Measurements from ENCODE around the gene AUNIP.

Gene AUNIP

DNA sequence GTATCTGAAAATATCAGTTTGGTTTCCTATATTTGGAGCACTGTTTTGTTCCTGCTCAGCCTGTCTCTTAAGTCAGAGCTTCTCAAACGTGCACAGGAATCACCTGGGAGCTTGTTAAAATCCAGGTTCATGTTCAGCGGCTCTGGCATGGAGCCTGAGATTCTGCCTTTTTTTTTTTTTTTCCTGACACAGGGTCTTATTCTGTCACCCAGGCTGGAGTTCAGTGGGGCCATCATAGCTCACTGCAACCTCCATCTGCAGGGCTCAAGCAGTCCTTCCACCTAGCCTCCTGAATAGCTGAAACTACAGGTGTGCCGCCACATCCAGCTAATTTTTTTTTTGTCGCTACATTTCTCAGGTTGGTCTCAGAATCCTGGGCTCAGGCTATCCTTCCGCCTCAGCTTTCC, 71.5 kb downstream of the AUNIP start:
- H3K4me3 ChIP-seq (IDR thresholded peaks at IDR 0.05; ENCODE audit: insufficient read depth, low read depth, low read length): no peak overlapping the region
- no peak overlapping the region for H2AFZ ChIP-seq (ENCODE audit: low read depth)
- H3K9ac ChIP-seq: no peak overlapping the region
- H4K20me1 ChIP-seq (ENCODE audit: insufficient read depth): no peaks in the 10 kb centered on the region
- no peaks in the 10 kb centered on the region for H3K79me2 ChIP-seq (ENCODE audit: insufficient read depth, low read depth)
- no peaks in the 10 kb centered on the region for H3K27me3 ChIP-seq (ENCODE audit: insufficient read depth, low read depth)
- H3K4me1 ChIP-seq (ENCODE audit: low read depth, poor library complexity, severe bottlenecking): peaks cover 30% of the 10 kb centered on the region
- no peaks in the 10 kb centered on the region for H3K36me3 ChIP-seq (ENCODE audit: insufficient read depth)
- H3K4me2 ChIP-seq: no peak overlapping the region
- H3K27ac ChIP-seq: no peak overlapping the region
- TF ChIP-seq, protein P1, sequence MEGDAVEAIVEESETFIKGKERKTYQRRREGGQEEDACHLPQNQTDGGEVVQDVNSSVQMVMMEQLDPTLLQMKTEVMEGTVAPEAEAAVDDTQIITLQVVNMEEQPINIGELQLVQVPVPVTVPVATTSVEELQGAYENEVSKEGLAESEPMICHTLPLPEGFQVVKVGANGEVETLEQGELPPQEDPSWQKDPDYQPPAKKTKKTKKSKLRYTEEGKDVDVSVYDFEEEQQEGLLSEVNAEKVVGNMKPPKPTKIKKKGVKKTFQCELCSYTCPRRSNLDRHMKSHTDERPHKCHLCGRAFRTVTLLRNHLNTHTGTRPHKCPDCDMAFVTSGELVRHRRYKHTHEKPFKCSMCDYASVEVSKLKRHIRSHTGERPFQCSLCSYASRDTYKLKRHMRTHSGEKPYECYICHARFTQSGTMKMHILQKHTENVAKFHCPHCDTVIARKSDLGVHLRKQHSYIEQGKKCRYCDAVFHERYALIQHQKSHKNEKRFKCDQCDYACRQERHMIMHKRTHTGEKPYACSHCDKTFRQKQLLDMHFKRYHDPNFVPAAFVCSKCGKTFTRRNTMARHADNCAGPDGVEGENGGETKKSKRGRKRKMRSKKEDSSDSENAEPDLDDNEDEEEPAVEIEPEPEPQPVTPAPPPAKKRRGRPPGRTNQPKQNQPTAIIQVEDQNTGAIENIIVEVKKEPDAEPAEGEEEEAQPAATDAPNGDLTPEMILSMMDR (conservative IDR thresholded peaks at IDR 0.05; ENCODE audit: low read depth, low read length): no peak

DNA sequence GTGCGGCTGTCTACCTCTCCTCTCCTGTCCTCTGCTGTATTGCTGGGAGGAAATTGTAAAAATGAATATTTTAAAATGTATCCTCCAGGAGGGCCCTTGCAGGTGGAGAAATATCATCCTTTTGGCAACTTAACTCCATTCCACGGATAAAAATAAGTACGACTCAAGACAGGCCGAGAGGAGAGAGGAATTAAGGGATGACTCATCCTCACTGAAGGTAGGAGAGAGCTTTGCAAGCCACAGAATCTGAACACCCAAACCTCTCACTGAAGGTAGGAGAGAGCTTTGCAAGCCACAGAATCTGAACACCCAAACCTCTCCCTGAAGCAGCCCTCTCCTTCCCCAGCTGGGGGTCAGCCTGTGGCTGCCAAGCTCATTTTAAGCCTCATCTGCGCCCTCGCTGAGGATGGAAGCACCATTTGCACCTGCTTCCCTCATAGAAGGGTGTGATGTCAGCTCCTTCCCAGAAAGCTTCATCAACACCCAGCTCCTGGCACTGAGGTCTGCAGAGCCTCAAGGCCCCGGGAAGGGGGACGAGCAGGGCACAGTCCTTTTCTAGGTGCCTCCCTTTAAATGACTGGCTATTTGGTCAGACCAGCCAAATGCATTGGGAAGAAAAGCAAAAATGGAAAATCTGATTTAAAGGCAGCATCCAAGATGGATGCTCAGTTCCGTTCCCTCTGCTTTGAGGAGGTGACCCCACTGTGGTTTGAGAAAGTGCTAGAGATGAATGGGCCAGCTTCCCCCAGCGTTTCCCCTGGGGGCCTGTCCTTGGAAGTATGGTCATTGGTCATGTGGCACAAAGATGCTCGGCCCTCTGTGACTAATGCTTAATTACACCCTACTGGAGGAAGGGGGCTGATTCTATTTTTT, 72.1 kb downstream of the AUNIP start:
- H2AFZ ChIP-seq (ENCODE audit: low read depth): no peak overlapping the region
- H3K79me2 ChIP-seq (ENCODE audit: insufficient read depth, low read depth): no peaks in the 10 kb centered on the region
- H3K36me3 ChIP-seq (ENCODE audit: insufficient read depth): no peaks in the 10 kb centered on the region
- H4K20me1 ChIP-seq (ENCODE audit: insufficient read depth): no peaks in the 10 kb centered on the region
- no peak overlapping the region for H3K4me3 ChIP-seq (IDR thresholded peaks at IDR 0.05; ENCODE audit: insufficient read depth, low read depth, low read length)
- H3K27ac ChIP-seq: peak overlapping the region; percentile 27; the same call in 1 of the 2 replicates
- H3K4me1 ChIP-seq (ENCODE audit: low read depth, poor library complexity, severe bottlenecking): peaks cover 33% of the 10 kb centered on the region
- peak overlapping the region; percentile 17; the same call in 1 of the 2 replicates for H3K4me2 ChIP-seq
- TF ChIP-seq, protein P1 (conservative IDR thresholded peaks at IDR 0.05; ENCODE audit: low read depth, low read length): no peak
- no peak overlapping the region for H3K9ac ChIP-seq
- H3K27me3 ChIP-seq (ENCODE audit: insufficient read depth, low read depth): no peaks in the 10 kb centered on the region

DNA sequence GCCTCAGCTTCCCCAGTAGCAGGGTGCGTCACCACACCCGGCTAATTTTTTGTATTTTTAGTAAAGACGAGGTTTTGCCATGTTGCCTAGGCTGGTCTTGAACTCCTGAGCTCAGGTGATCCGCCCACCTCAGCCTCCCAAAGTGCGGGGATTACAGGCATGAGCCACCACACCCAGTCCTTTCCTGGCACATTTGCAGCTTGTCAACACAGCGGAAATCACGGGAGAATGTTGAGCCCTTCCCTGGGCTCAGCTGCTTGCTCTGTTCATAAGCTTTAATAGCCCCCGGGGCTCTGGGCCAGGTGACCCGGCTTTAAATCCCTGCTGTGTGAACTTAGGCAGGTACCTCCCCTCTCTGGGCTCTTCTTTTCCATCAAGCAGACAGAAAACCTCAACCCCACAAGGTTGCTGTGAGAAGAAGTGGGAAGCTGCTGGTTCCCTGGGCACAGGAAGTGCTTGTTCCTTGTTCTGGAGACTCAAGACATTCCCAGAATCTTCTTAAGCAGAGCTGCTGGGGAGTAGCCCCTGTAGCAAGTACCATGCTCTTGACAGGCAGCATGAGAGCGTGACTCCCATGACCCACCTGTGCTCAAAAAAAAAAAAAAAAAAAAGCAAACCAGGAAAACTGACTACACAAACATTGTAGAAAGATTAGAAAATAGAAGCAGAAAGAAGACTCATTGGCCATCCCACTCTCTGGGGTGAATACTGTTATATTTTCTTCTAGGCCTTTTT, 73.8 kb downstream of the AUNIP start:
- H3K4me1 ChIP-seq (ENCODE audit: low read depth, poor library complexity, severe bottlenecking): peaks cover 49% of the 10 kb centered on the region
- no peak overlapping the region for H3K4me3 ChIP-seq (IDR thresholded peaks at IDR 0.05; ENCODE audit: insufficient read depth, low read depth, low read length)
- no peaks in the 10 kb centered on the region for H3K36me3 ChIP-seq (ENCODE audit: insufficient read depth)
- no peak overlapping the region for H3K27ac ChIP-seq
- H2AFZ ChIP-seq (ENCODE audit: low read depth): no peak overlapping the region
- TF ChIP-seq, protein P1 (conservative IDR thresholded peaks at IDR 0.05; ENCODE audit: low read depth, low read length): no peak
- H3K4me2 ChIP-seq: no peak overlapping the region
- H3K9ac ChIP-seq: no peak overlapping the region
- H3K27me3 ChIP-seq (ENCODE audit: insufficient read depth, low read depth): no peaks in the 10 kb centered on the region
- H3K79me2 ChIP-seq (ENCODE audit: insufficient read depth, low read depth): no peaks in the 10 kb centered on the region
- H4K20me1 ChIP-seq (ENCODE audit: insufficient read depth): no peaks in the 10 kb centered on the region

DNA sequence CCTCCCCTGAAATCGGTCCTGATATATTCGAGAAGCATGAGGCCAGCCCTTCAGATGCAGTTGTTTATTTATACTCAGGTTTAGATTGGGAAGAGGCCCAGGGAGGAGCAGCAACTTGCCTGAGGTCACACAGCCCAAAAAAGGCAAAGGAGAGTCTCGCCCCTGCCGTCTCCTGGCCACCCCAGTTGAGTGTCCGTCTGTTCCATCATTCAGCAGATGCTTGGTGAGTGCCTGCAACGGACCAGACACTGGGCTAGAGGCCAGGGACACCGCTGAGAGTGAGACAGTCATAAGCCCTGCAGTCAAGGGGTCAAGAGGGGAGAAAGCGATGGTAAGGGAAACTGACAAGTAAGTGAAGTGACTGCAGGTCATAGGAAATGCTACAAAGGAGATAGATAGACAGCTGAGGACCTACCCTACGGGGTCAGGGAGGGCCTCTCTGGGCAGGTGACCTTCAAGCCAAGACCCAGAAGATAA, 74.6 kb downstream of the AUNIP start:
- H3K4me3 ChIP-seq (IDR thresholded peaks at IDR 0.05; ENCODE audit: insufficient read depth, low read depth, low read length): no peak overlapping the region
- no peaks in the 10 kb centered on the region for H3K79me2 ChIP-seq (ENCODE audit: insufficient read depth, low read depth)
- no peak overlapping the region for H3K9ac ChIP-seq
- H2AFZ ChIP-seq (ENCODE audit: low read depth): no peak overlapping the region
- TF ChIP-seq, protein P1 (conservative IDR thresholded peaks at IDR 0.05; ENCODE audit: low read depth, low read length): no peak
- H3K4me1 ChIP-seq (ENCODE audit: low read depth, poor library complexity, severe bottlenecking): peaks cover 58% of the 10 kb centered on the region
- no peak overlapping the region for H3K4me2 ChIP-seq
- no peaks in the 10 kb centered on the region for H3K27me3 ChIP-seq (ENCODE audit: insufficient read depth, low read depth)
- no peak overlapping the region for H3K27ac ChIP-seq
- H4K20me1 ChIP-seq (ENCODE audit: insufficient read depth): no peaks in the 10 kb centered on the region
- H3K36me3 ChIP-seq (ENCODE audit: insufficient read depth): no peaks in the 10 kb centered on the region
